K562 (cell line): ENCODE measurements around the gene HRC. TPM values are rescaled to one million over a fixed set of nuclear protein-coding genes. Genes with fewer than 3 reads are reported as not detected.

Source experiments
- CHCHD3 ChIP-seq: fragments of 250-450 bp; sonication (Bioruptor Pico); IDR thresholded peaks from 2 replicates; pipeline ENCODE4 v2.1.2; 2022; ENCODE audit warnings: mild to moderate bottlenecking
- ETS1 ChIP-seq: conservative IDR thresholded peaks from 2 replicates; pipeline ENCODE4 v1.6.1; 2011; ENCODE audit warnings: low read depth, mild to moderate bottlenecking, low read length; ENCODE audit not compliant: control insufficient read depth
- REST ChIP-seq, 2 experiments: fragments of 450-650 bp; formaldehyde crosslinking in 1 of 2; IDR thresholded peaks; 2 replicates each; pipeline versions ENCODE4 v1.4.0 to v1.6.1; 2014 to 2020; ENCODE audit warnings: mild to moderate bottlenecking in 2 of 2, borderline replicate concordance in 1 of 2, low read depth in 1 of 2
- SIX5 ChIP-seq, 2 experiments: IDR thresholded peaks; 2 replicates each; pipeline ENCODE4 v1.6.1; 2011; ENCODE audit warnings: low read length in 2 of 2, borderline replicate concordance in 1 of 2, low read depth in 1 of 2, mild to moderate bottlenecking in 1 of 2, moderate library complexity in 1 of 2; ENCODE audit not compliant: insufficient read depth in 1 of 2
- TFE3 ChIP-seq: fragments of 450-650 bp; formaldehyde crosslinking; IDR thresholded peaks from 2 replicates; pipeline ENCODE4 v1.4.0; 2020; ENCODE audit warnings: mild to moderate bottlenecking, mixed read lengths
- U2AF2 ChIP-seq: fragments of 200-400 bp; formaldehyde crosslinking; optimal IDR thresholded peaks from 2 replicates; pipeline ENCODE3; 2017; ENCODE audit warnings: low read depth, mild to moderate bottlenecking, low read length
- UBTF ChIP-seq, 2 experiments: IDR thresholded peaks; 2 replicates each; pipeline ENCODE4 v1.6.1; 2012; ENCODE audit warnings: improper control_type of control experiment in 2 of 2, low read depth in 2 of 2, low read length in 2 of 2, borderline replicate concordance in 1 of 2
- ZC3H4 ChIP-seq: sonication (generic); formaldehyde crosslinking; IDR thresholded peaks from 2 replicates; pipeline ENCODE4 v1.9.0; 2021; ENCODE audit warnings: missing genetic modification reagents, borderline replicate concordance
- ZNF274 ChIP-seq: IDR thresholded peaks from 2 replicates; pipeline ENCODE4 v1.6.1; 2011; ENCODE audit warnings: low read depth, mild to moderate bottlenecking, low read length, moderate library complexity, borderline replicate concordance
- ZNF584 ChIP-seq: fragments of 200-800 bp; sonication (Bioruptor generic); IDR thresholded peaks from 2 replicates; pipeline ENCODE4 v1.6.1; 2016; ENCODE audit warnings: low read depth, mild to moderate bottlenecking, missing genetic modification characterization, missing compliant biosample characterization
- polyA plus RNA-seq, 8 experiments: library from polyadenylated mRNA; depleted of rRNA in 4 of 8; stranded (reverse) in 5 of 8; unstranded in 3 of 8; fragments of >200 nt; fragmentation: Nextera tagmentation in 2 of 8; fragmentation: Illumina TruSeq in 1 of 8; extraction: Ambion mirVana in 2 of 8; extraction: Trizol in 1 of 8; gene quantifications; 2 replicates each; pipeline versions ENCODE4 v1.2.1 to v1.2.3, GENCODE V29; 2011 to 2014; ENCODE audit warnings: inconsistent platforms in 1 of 8, missing spikeins in 1 of 8
- total RNA-seq, 7 experiments: library from RNA; depleted of rRNA in 6 of 7; stranded (reverse); fragments of >200 nt in 6 of 7; fragmentation: Illumina TruSeq in 2 of 7; extraction: Trizol in 2 of 7; gene quantifications; 2 replicates each; pipeline versions ENCODE4 v1.2.1 to v1.2.3, GENCODE V29; 2011 to 2021; ENCODE audit warnings: low replicate concordance in 1 of 7
- TF ChIP-seq, protein P1 (sequence below): fragments of 250-450 bp; sonication (Bioruptor Pico); IDR thresholded peaks from 2 replicates; pipeline ENCODE4 v1.5.0; 2021

HRC gene
- total and polyA plus RNA-seq, 9 of the 15 experiments (the other 6 are each of a cell fraction or from before 2014, with no cell fraction given), result 0.66 to 18.7 (median 13.1) TPM

- TF ChIP-seq SIX5 (IDR thresholded peaks at IDR 0.05; ENCODE audit: borderline replicate concordance in 1 of 2, insufficient read depth in 1 of 2, low read depth in 1 of 2, low read length in 2 of 2) (peak; percentile 72 to 75; a peak in 3 of 4 replicates), TFE3 (CRISPR knock-in tag) (no peak), ZC3H4 (CRISPR knock-in tag) (no peak), ZNF584 (CRISPR knock-in tag) (no peak), U2AF2 (no peak), ZNF274 (no peak), CHCHD3 (CRISPR knock-in tag) (no peak), ETS1 (0 out of 2 replicates have a peak, but pooled peaks have one; percentile 9), UBTF (IDR thresholded peaks at IDR 0.05; ENCODE audit: borderline replicate concordance in 1 of 2, low read depth in 2 of 2, low read length in 2 of 2) (no peak), REST (IDR thresholded peaks at IDR 0.05; ENCODE audit: borderline replicate concordance) (peak; percentile 23; the same call in 1 of the 2 replicates), REST (CRISPR knock-in tag; IDR thresholded peaks at IDR 0.05; ENCODE audit: low read depth) (peak; percentile 47)
- TF ChIP-seq, protein P1, sequence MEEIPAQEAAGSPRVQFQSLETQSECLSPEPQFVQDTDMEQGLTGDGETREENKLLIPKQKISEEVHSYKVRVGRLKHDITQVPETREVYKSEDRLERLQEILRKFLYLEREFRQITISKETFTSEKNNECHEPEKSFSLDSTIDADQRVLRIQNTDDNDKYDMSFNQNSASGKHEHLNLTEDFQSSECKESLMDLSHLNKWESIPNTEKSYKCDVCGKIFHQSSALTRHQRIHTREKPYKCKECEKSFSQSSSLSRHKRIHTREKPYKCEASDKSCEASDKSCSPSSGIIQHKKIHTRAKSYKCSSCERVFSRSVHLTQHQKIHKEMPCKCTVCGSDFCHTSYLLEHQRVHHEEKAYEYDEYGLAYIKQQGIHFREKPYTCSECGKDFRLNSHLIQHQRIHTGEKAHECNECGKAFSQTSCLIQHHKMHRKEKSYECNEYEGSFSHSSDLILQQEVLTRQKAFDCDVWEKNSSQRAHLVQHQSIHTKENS, result no peak
Observed at GRCh38 chr19:49149652-49150105, 5.5 kb downstream of the HRC start (continued).
